WTC11 (cell line): Measurements from ENCODE around the gene SEC11A. TPM values are rescaled to one million over a fixed set of nuclear protein-coding genes. Genes with fewer than 3 reads are reported as not detected.
A peak's percentile ranks its signal among the peaks of the same experiment; 100 is the strongest.

Experiments used
- ATAC-seq: fragments of 200-7000 bp; cut with Tn5 transposase; 2 replicates; pipeline ENCODE4 v1.10.0; 2021; ENCODE audit warnings: mild to moderate bottlenecking, moderate library complexity
- CTCF ChIA-PET: fragments of 300-600 bp; sonication (Branson Sonifier 250); formaldehyde crosslinking; loops from one replicate; lab custom pipeline; 2021; ENCODE audit warnings: antibody characterized with exemption; lab: Charles Lee
- POLR2A ChIA-PET: fragments of 350-600 bp; sonication (Branson Sonifier 250); formaldehyde crosslinking; loops from one replicate; lab custom pipeline; 2021; ENCODE audit warnings: antibody characterized with exemption; lab: Charles Lee
- DNase-seq: peaks from one replicate; pipeline ENCODE4 v3.0.0; 2021; ENCODE audit warnings: low spot score
- H3K27ac Mint-ChIP-seq: 2 replicates; pipeline ENCODE4 v1.8.0; 2021; ENCODE audit warnings: mixed read lengths
- H3K27me3 Mint-ChIP-seq: 2 replicates; pipeline ENCODE4 v1.8.0; 2021; ENCODE audit warnings: low read depth, mild to moderate bottlenecking, moderate library complexity, mixed read lengths
- H3K36me3 Mint-ChIP-seq: 2 replicates; pipeline ENCODE4 v1.8.0; 2021; ENCODE audit warnings: mixed read lengths
- H3K4me1 Mint-ChIP-seq: 2 replicates; pipeline ENCODE4 v1.8.0; 2022; ENCODE audit warnings: mixed read lengths
- H3K4me3 Mint-ChIP-seq: 2 replicates; pipeline ENCODE4 v1.8.0; 2021; ENCODE audit warnings: mild to moderate bottlenecking, moderate library complexity, mixed read lengths
- H3K9me3 Mint-ChIP-seq: 2 replicates; pipeline ENCODE4 v1.8.0; 2021; ENCODE audit warnings: mixed read lengths
- CBFB ChIP-seq: sonication (generic); formaldehyde crosslinking; IDR thresholded peaks from 2 replicates; pipeline ENCODE4 v1.8.1; 2022; ENCODE audit warnings: mild to moderate bottlenecking, low read depth, missing genetic modification reagents
- E2F1 ChIP-seq: sonication (generic); formaldehyde crosslinking; IDR thresholded peaks from 2 replicates; pipeline ENCODE4 v1.8.0; 2022; ENCODE audit warnings: mild to moderate bottlenecking, missing genetic modification reagents
- MAX ChIP-seq: sonication (generic); formaldehyde crosslinking; IDR thresholded peaks from 2 replicates; pipeline ENCODE4 v1.8.0; 2022; ENCODE audit warnings: mild to moderate bottlenecking, missing genetic modification reagents
- NFE2L1 ChIP-seq: sonication (generic); formaldehyde crosslinking; IDR thresholded peaks from 2 replicates; pipeline ENCODE4 v1.8.1; 2023; ENCODE audit warnings: missing genetic modification reagents
- NR2C2 ChIP-seq: sonication (generic); formaldehyde crosslinking; IDR thresholded peaks from 2 replicates; pipeline ENCODE4 v1.8.0; 2022; ENCODE audit warnings: mild to moderate bottlenecking, missing genetic modification reagents
- SMAD4 ChIP-seq: sonication (generic); formaldehyde crosslinking; IDR thresholded peaks from 2 replicates; pipeline ENCODE4 v1.8.0; 2022; ENCODE audit warnings: mild to moderate bottlenecking, missing genetic modification reagents
- STAT6 ChIP-seq: sonication (generic); formaldehyde crosslinking; conservative IDR thresholded peaks from 2 replicates; pipeline ENCODE4 v1.8.1; 2023; ENCODE audit warnings: mild to moderate bottlenecking, low read depth, missing genetic modification reagents, moderate library complexity
- TEAD1 ChIP-seq: sonication (generic); formaldehyde crosslinking; IDR thresholded peaks from 2 replicates; pipeline ENCODE4 v1.8.0; 2022; ENCODE audit warnings: mild to moderate bottlenecking, missing genetic modification reagents
- ZNF219 ChIP-seq: sonication (generic); formaldehyde crosslinking; IDR thresholded peaks from 2 replicates; pipeline ENCODE4 v1.8.0; 2023; ENCODE audit warnings: missing genetic modification reagents, mild to moderate bottlenecking, borderline replicate concordance
- ZNF281 ChIP-seq: sonication (generic); formaldehyde crosslinking; IDR thresholded peaks from 2 replicates; pipeline ENCODE4 v1.8.0; 2023; ENCODE audit warnings: mild to moderate bottlenecking, missing genetic modification reagents
- ZNF396 ChIP-seq: fragments of 250-450 bp; sonication (Bioruptor Pico); IDR thresholded peaks from 2 replicates; pipeline ENCODE4 v1.8.0; 2021; ENCODE audit warnings: mild to moderate bottlenecking, moderate library complexity, borderline replicate concordance
- total RNA-seq: library from RNA; stranded (reverse); gene quantifications from 3 replicates; pipeline ENCODE4 v1.2.3, GENCODE V29; 2021

Gene SEC11A
- total RNA-seq, 1 experiment from 2014 or later = 214 TPM

GRCh38 chr15:84734794-84735479 is 19.0 kb upstream of the SEC11A start:
- ChIA-PET POLR2A (interaction anchor here (0.8 to 2.5 kb wide), 7 partner anchors 13 to 334 kb away, joined by 3 to 31 read pairs (median 4); partner anchors contain the start of genes NMB, SEC11A and WDR73), CTCF (interaction anchor here (0.8 to 2.0 kb wide), 9 partner anchors 12 to 164 kb away, joined by 3 to 16 read pairs (median 4); partner anchors contain the start of genes NMB and SEC11A)
- ATAC-seq (peak; percentile 98), DNase-seq (peak; percentile 78)
- TF ChIP-seq NR2C2 (CRISPR knock-in tag) = no peak
- peak; percentile 73 for TF ChIP-seq TEAD1 (CRISPR knock-in tag)
- peak; percentile 88; the same call in 1 of the 2 replicates for TF ChIP-seq ZNF281
- TF ChIP-seq NFE2L1 (CRISPR knock-in tag) = no peak
- no peak for TF ChIP-seq ZNF396 (CRISPR knock-in tag)
- peak; percentile 34 for TF ChIP-seq MAX
- Mint-ChIP-seq H3K9me3 (no peaks in the 10 kb centered on the region), H3K27ac (peak overlapping the region; percentile 94), H3K4me3 (peak overlapping the region; percentile 57), H3K36me3 (no peaks in the 10 kb centered on the region), H3K27me3 (no peaks in the 10 kb centered on the region), H3K4me1 (peaks cover 27% of the 10 kb centered on the region)

- H3K36me3 Mint-ChIP-seq = no peaks in the 10 kb centered on the region
- POLR2A ChIA-PET = interaction anchor here (0.6 kb wide), 1 partner anchor 86 kb away, joined by 3 read pairs; no protein-coding TSS in a partner anchor
- H3K27ac Mint-ChIP-seq = no peak overlapping the region
- DNase-seq = no peak
- TF ChIP-seq E2F1 (CRISPR knock-in tag) = no peak
- H3K4me1 Mint-ChIP-seq = peaks cover 23% of the 10 kb centered on the region
- H3K9me3 Mint-ChIP-seq = no peaks in the 10 kb centered on the region
- H3K4me3 Mint-ChIP-seq = no peak overlapping the region
- no peaks in the 10 kb centered on the region; the same call in 1 of the 2 replicates for H3K27me3 Mint-ChIP-seq
- CTCF ChIA-PET = interaction anchor here (0.7 to 0.8 kb wide), 2 partner anchors 13 to 16 kb away, joined by 3 read pairs; no protein-coding TSS in a partner anchor
- ATAC-seq = no peak
Observed at GRCh38 chr15:84731774-84732173, 15.8 kb upstream of the SEC11A start.

- TF ChIP-seq SMAD4 (CRISPR knock-in tag) = no peak
- TF ChIP-seq STAT6 = no peak
- TF ChIP-seq MAX = no peak
- no peak for TF ChIP-seq ZNF219 (CRISPR knock-in tag)
- TF ChIP-seq NR2C2 (CRISPR knock-in tag) = no peak
- no peak for TF ChIP-seq CBFB
- TF ChIP-seq, all 79 proteins: peak for 0
- no peak for DNase-seq
- ChIA-PET POLR2A (no interaction called here), CTCF (interaction anchor here (1.1 kb wide), 1 partner anchor 157 kb away, joined by 3 read pairs; no protein-coding TSS in a partner anchor)
- H3K4me3 Mint-ChIP-seq = no peak overlapping the region
- H3K27me3 Mint-ChIP-seq = no peaks in the 10 kb centered on the region; the same call in 1 of the 2 replicates
- ATAC-seq = no peak
- H3K4me1 Mint-ChIP-seq = peaks cover 6% of the 10 kb centered on the region
- H3K36me3 Mint-ChIP-seq = no peaks in the 10 kb centered on the region
- H3K9me3 Mint-ChIP-seq = no peaks in the 10 kb centered on the region
- H3K27ac Mint-ChIP-seq = no peak overlapping the region; the same call in 1 of the 2 replicates
Observed at GRCh38 chr15:84727429-84727828, 11.5 kb upstream of the SEC11A start.
